ENCODE measurements around the gene FEZF1. TPM values are rescaled to one million over a fixed set of nuclear protein-coding genes. Genes with fewer than 3 reads are reported as not detected.

Gene FEZF1
- total RNA-seq, 3 donors from 2014 or later (not counting 1 experiment from before 2014, with no cell fraction given), result not detected

GRCh38 chr7:122312789-122313188, 8.2 kb upstream of the FEZF1 start:
- Histone ChIP-seq H3K9me3 (ENCODE audit: control insufficient read depth, insufficient read depth, low read length) (peaks cover 16% of the 10 kb centered on the region), H3K27me3 (ENCODE audit: control insufficient read depth, insufficient read depth, low read length) (peaks cover 49% of the 10 kb centered on the region), H3K36me3 (ENCODE audit: control insufficient read depth, insufficient read depth, low read length) (no peaks in the 10 kb centered on the region), H3K4me3 (ENCODE audit: low read length) (no peak overlapping the region), H3K27ac (ENCODE audit: low read length) (no peak overlapping the region), H3K4me1 (ENCODE audit: control insufficient read depth, insufficient read depth, low read length) (peaks cover 3% of the 10 kb centered on the region)
- no peak for ATAC-seq
- peaks cover 2 to 9% of the 10 kb centered on the region in 2 donors for H3K9me3 Mint-ChIP-seq
- H3K4me3 Mint-ChIP-seq, result no peak overlapping the region
- DNase-seq, result no peak
- WGBS (ENCODE audit: insufficient coverage), result 32% methylated on average over 2 of the region's 3 CpGs
- TF ChIP-seq CTCF (IDR thresholded peaks at IDR 0.05), result no peak
- peaks cover 0 to 5% of the 10 kb centered on the region in 2 donors for H3K4me1 Mint-ChIP-seq
- H3K27me3 Mint-ChIP-seq (ENCODE audit: low read depth in 2 of 2), result peaks cover 54 to 69% of the 10 kb centered on the region in 2 donors
- no peak overlapping the region for H3K27ac Mint-ChIP-seq
- intact Hi-C loops (cut with micrococcal nuclease), result no loop called here
- peaks cover 8% of the 10 kb centered on the region for H3K36me3 Mint-ChIP-seq

GRCh38 chr7:122311734-122312450, 7.3 kb upstream of the FEZF1 start:
- H3K27ac Mint-ChIP-seq, result no peak overlapping the region
- Histone ChIP-seq H3K9me3 (ENCODE audit: control insufficient read depth, insufficient read depth, low read length) (peaks cover 16% of the 10 kb centered on the region), H3K4me3 (ENCODE audit: low read length) (no peak overlapping the region), H3K4me1 (ENCODE audit: control insufficient read depth, insufficient read depth, low read length) (peaks cover 3% of the 10 kb centered on the region), H3K36me3 (ENCODE audit: control insufficient read depth, insufficient read depth, low read length) (no peaks in the 10 kb centered on the region), H3K27me3 (ENCODE audit: control insufficient read depth, insufficient read depth, low read length) (peaks cover 50% of the 10 kb centered on the region), H3K27ac (ENCODE audit: low read length) (no peak overlapping the region)
- peaks cover 8% of the 10 kb centered on the region for H3K36me3 Mint-ChIP-seq
- WGBS (ENCODE audit: insufficient coverage), result 8% methylated on average over 28 of the region's 34 CpGs
- H3K9me3 Mint-ChIP-seq, result peaks cover 2 to 9% of the 10 kb centered on the region in 2 donors
- intact Hi-C loops (cut with micrococcal nuclease), result no loop called here
- no peak for TF ChIP-seq CTCF (IDR thresholded peaks at IDR 0.05)
- ATAC-seq, result no peak
- H3K4me1 Mint-ChIP-seq, result peaks cover 0 to 5% of the 10 kb centered on the region in 2 donors
- H3K4me3 Mint-ChIP-seq, result no peak overlapping the region
- no peak for DNase-seq
- peaks cover 54 to 60% of the 10 kb centered on the region in 2 donors for H3K27me3 Mint-ChIP-seq (ENCODE audit: low read depth in 2 of 2)

- H3K36me3 Mint-ChIP-seq, result peaks cover 8% of the 10 kb centered on the region
- no peak for ATAC-seq
- no peak overlapping the region for H3K27ac Mint-ChIP-seq
- peaks cover 3% of the 10 kb centered on the region for H3K4me1 ChIP-seq (ENCODE audit: control insufficient read depth, insufficient read depth, low read length)
- peaks cover 0 to 5% of the 10 kb centered on the region in 2 donors for H3K4me1 Mint-ChIP-seq
- no peak overlapping the region for H3K4me3 Mint-ChIP-seq
- TF ChIP-seq CTCF (IDR thresholded peaks at IDR 0.05), result no peak
- H3K9me3 Mint-ChIP-seq, result peaks cover 2 to 9% of the 10 kb centered on the region in 2 donors
- 8% methylated on average over 12 of the region's 12 CpGs for WGBS (ENCODE audit: insufficient coverage)
- peaks cover 56 to 58% of the 10 kb centered on the region in 2 donors for H3K27me3 Mint-ChIP-seq (ENCODE audit: low read depth in 2 of 2)
- H3K36me3 ChIP-seq (ENCODE audit: control insufficient read depth, insufficient read depth, low read length), result no peaks in the 10 kb centered on the region
- DNase-seq, result no peak
- intact Hi-C loops (cut with micrococcal nuclease), result no loop called here
- peaks cover 52% of the 10 kb centered on the region for H3K27me3 ChIP-seq (ENCODE audit: control insufficient read depth, insufficient read depth, low read length)
- H3K4me3 ChIP-seq (ENCODE audit: low read length), result no peak overlapping the region
- H3K9me3 ChIP-seq (ENCODE audit: control insufficient read depth, insufficient read depth, low read length), result peaks cover 12% of the 10 kb centered on the region
- H3K27ac ChIP-seq (ENCODE audit: low read length), result no peak overlapping the region
Observed at GRCh38 chr7:122311050-122311700, 6.6 kb upstream of the FEZF1 start.
